GM18511 (cell line): ENCODE data around the gene RSPH10B2.
"Not testable (repeated sequence)": the region's sequence is repeated elsewhere in the genome, so short reads cannot be mapped to it uniquely, and the experiment has no call there.

ENCODE experiments used
- ATAC-seq: cut with Tn5 transposase; IDR thresholded peaks from one replicate; pipeline ENCODE4 v1.9.1; 2021; ENCODE audit warnings: mild to moderate bottlenecking, moderate library complexity; ENCODE audit not compliant: unreplicated experiment

The RSPH10B2 gene

DNA sequence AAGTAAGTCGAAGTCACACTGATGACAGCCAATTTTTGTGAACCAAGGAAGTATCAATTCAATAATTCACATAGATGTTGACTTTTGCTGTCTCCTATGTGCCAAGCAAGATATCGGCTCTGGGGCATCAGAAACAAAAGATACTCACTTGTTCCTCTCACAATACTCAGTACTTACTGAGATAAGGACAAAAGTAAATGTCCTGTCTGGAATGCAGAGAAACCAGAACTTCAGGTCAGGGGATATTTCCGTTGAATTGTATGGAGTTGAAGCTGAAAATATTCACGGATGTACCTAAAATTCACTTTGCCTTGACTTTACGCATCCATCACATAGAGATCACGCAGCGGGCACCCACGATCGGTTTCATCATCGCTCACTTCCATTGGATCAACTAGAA lies 83.2 kb downstream of the RSPH10B2 start:
- ATAC-seq: not testable (repeated sequence)

DNA sequence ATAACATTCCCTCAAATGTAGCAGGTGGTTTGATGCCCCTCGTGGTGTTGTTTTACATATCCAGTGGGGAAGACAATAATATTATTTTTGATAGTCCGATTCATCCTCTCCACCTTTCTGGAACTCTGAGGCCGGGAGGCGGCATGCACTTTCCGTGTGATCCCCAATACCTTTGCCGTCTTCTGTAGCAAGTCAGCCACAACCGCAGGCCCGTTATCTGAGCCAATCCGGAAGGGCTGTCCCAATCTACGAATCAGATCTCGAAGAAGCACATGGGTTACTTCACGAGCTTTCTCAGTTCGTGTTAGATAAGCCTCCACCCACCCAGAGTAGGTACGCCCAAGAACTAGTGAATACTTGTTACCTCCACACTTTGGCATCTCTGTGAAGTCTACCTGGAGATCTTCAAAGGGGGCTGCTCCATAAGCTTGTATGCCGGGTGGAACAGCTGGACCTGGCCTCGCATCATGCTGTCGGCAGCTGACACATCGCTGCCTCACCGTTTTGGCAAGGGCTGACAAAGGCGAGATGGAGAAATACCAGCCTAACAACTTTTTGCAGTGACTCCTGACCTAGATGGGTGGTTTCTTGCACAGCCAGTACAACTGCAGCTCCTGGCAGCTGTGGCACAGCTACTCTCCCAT lies 88.5 kb downstream of the RSPH10B2 start:
- ATAC-seq: not testable (repeated sequence)

DNA sequence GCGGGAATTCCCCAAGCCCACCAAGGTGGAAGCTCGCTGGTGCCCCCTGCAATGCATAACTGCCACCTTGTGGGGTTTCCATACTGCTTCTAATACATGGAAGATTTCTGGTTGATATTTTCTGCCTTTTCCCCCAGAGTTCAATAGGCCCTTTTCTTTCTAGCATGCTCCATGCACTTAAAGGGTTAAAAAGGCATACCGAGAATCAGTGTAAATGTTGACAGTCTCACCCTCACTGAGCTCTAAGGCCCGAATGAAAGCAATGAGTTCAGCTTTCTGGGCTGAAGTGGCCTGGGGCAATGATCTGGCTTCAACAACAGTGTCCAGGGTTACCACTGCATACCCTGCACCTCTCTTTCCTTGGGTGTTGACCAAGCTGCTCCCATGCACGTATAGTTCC lies 89.2 kb downstream of the RSPH10B2 start:
- ATAC-seq: not testable (repeated sequence)

DNA sequence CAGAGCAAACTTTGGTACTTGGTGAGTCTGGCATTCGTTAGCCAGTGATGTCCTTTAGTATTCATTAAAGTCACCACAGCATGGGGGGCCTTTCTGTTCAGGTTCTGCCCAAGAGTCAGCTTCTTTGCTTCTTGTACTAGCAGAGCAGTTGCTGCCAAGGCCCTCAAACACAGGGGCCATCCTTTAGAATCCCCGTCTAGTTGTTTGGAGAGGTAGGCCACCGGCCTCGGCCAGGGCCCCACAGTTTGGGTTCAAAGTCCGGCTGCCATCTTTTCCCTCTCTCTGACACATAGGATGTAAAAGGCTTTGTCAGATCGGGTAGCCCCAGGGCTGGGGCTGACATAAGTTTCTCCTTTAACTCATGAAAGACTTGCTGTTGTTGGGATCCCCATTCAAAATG lies 89.8 kb downstream of the RSPH10B2 start:
- not testable (repeated sequence) for ATAC-seq

DNA sequence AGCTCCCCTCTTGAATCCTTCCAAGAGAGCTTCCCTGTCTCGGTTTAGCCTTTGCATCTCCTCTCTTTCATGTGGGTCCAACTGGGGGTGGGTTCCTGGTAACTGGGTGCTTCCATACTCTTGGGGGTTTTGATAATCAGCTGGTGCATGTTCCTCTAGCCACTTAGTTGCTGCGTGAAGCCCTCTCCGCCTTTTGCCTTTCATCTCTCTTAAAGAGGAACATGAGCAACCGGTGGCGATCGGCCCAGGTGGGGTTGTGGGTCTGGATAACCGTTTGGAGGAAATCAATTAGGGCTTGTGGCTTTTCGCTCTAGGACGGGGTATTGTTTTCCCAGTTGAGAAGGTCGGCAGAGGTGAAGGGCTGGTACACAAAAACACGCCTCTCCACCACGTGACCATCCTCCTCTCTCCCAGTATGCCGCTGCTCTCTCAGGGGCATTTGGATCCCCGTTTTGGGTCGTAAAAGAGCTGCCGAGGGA lies 92.1 kb downstream of the RSPH10B2 start:
- not testable (repeated sequence) for ATAC-seq

DNA sequence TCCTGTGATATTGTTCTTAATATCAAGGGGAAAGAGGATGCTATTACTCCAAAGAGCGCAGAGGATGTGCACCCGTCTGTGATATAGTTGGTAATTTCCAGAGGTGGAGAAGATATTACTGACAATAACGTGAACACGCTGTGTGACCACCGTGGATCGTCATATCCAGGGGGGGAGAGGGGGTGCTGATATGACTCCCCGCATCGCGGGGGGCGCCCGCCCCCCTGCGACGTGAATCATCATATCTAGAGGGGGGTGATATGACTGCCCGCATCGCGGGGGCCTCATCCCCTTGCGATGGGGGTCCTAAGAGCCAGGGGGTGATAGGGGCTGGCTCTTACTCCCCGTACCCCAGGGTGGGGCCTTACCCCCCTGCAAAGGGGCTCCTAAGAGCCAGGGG lies 93.8 kb downstream of the RSPH10B2 start:
- ATAC-seq: not testable (repeated sequence)
